SK-N-SH treated with all-trans-retinoic acid at 6 μM for 48 hours (cell line): ENCODE measurements around the gene SLK.

ENCODE experiments used
- ATAC-seq: fragments of 200-7000 bp; cut with Tn5 transposase; 3 replicates; pipeline ENCODE4 v1.9.1; 2020; ENCODE audit warnings: mild to moderate bottlenecking, moderate library complexity
- BACH2 ChIP-seq: fragments of 250-450 bp; sonication (Bioruptor Pico); IDR thresholded peaks from 2 replicates; pipeline ENCODE4 v1.9.0; 2021; ENCODE audit warnings: mild to moderate bottlenecking, borderline replicate concordance
- CSDC2 ChIP-seq: fragments of 250-450 bp; sonication (Bioruptor Pico); IDR thresholded peaks from 2 replicates; pipeline ENCODE4 v1.5.0; 2020; ENCODE audit warnings: mild to moderate bottlenecking, moderate library complexity
- CSRNP3 ChIP-seq: fragments of 250-450 bp; sonication (Bioruptor Pico); IDR thresholded peaks from 2 replicates; pipeline ENCODE4 v1.5.1; 2021; ENCODE audit warnings: mild to moderate bottlenecking, moderate library complexity
- ESRRG ChIP-seq: fragments of 250-450 bp; sonication (Bioruptor Pico); IDR thresholded peaks from 2 replicates; pipeline ENCODE4 v1.6.1; 2021; ENCODE audit warnings: mild to moderate bottlenecking
- ISL1 ChIP-seq: fragments of 250-450 bp; sonication (Bioruptor Pico); IDR thresholded peaks from 2 replicates; pipeline ENCODE4 v2.1.2; 2022; ENCODE audit warnings: mild to moderate bottlenecking, moderate library complexity
- OSR1 ChIP-seq: fragments of 250-450 bp; sonication (Bioruptor Pico); IDR thresholded peaks from 2 replicates; pipeline ENCODE4 v1.8.0; 2022; ENCODE audit warnings: moderate library complexity, mild to moderate bottlenecking, inconsistent platforms
- PATZ1 ChIP-seq: fragments of 250-450 bp; sonication (Bioruptor Pico); IDR thresholded peaks from 2 replicates; pipeline ENCODE4 v1.8.0; 2020; ENCODE audit warnings: mild to moderate bottlenecking, moderate library complexity, borderline replicate concordance
- PPARA ChIP-seq: fragments of 250-450 bp; sonication (Bioruptor Pico); IDR thresholded peaks from 2 replicates; pipeline ENCODE4 v1.5.0; 2020; ENCODE audit warnings: mild to moderate bottlenecking, borderline replicate concordance
- TCF4 ChIP-seq: fragments of 250-450 bp; sonication (Bioruptor Pico); IDR thresholded peaks from 2 replicates; pipeline ENCODE4 v1.8.0; 2021; ENCODE audit warnings: mild to moderate bottlenecking, moderate library complexity, borderline replicate concordance
- TSHZ2 ChIP-seq: fragments of 250-450 bp; sonication (Bioruptor Pico); IDR thresholded peaks from 2 replicates; pipeline ENCODE4 v1.5.0; 2020; ENCODE audit warnings: mild to moderate bottlenecking, moderate library complexity
- ZC3H10 ChIP-seq: fragments of 250-450 bp; sonication (Bioruptor Pico); IDR thresholded peaks from 2 replicates; pipeline ENCODE4 v1.5.1; 2021; ENCODE audit warnings: mild to moderate bottlenecking, moderate library complexity
- ZFP3 ChIP-seq: fragments of 250-450 bp; sonication (Bioruptor Pico); IDR thresholded peaks from 2 replicates; pipeline ENCODE4 v1.5.0; 2020; ENCODE audit warnings: mild to moderate bottlenecking, moderate library complexity
- ZFP30 ChIP-seq: fragments of 450-650 bp; formaldehyde crosslinking; IDR thresholded peaks from 2 replicates; pipeline ENCODE4 v1.5.0; 2022; ENCODE audit warnings: mild to moderate bottlenecking, moderate library complexity
- ZNF565 ChIP-seq: fragments of 450-650 bp; formaldehyde crosslinking; conservative IDR thresholded peaks from 2 replicates; pipeline ENCODE4 v1.5.0; 2020; ENCODE audit warnings: low read depth, mild to moderate bottlenecking, moderate library complexity
- ZNF70 ChIP-seq: fragments of 450-650 bp; formaldehyde crosslinking; IDR thresholded peaks from 2 replicates; pipeline ENCODE4 v1.5.0; 2020; ENCODE audit warnings: mild to moderate bottlenecking, moderate library complexity
- ZNF8 ChIP-seq: fragments of 450-650 bp; formaldehyde crosslinking; IDR thresholded peaks from 2 replicates; pipeline ENCODE4 v1.5.0; 2020; ENCODE audit warnings: mild to moderate bottlenecking, moderate library complexity
- TF ChIP-seq, protein P1 (sequence below): fragments of 250-450 bp; sonication (Bioruptor Pico); IDR thresholded peaks from 2 replicates; pipeline ENCODE4 v1.8.0; 2021; ENCODE audit warnings: low read depth, mild to moderate bottlenecking, moderate library complexity, borderline replicate concordance

Gene SLK

DNA sequence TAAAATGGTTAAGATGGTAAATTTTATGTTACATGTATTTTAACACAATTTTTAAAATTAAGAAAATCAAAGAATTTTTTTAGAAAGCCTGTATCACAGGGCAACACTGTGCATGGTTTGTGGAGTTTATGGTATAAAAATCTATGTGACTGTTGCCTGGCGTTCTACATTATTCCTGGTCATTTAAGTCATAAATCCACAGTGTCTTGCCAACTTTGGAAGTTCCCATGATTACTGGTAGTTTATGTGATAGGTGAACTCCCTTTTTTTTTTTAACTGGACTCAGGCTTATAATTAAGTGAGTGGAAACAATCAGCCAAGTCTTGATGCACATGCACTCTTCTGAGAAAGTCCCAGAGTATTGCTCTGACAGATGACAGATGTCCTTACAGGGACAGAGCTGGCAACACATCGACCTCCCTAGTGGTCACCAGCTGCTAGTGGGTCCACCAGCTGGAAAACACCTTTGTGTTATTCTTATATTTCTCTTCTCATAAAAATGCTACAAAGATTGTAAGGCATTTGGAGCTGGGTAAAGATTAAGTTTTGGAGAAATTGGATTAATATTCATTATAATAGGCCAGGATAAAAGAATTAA, 40.1 kb upstream of the SLK start:
- TF ChIP-seq ZFP30 (CRISPR knock-in tag) (no peak), PPARA (CRISPR knock-in tag) (no peak), OSR1 (CRISPR knock-in tag) (no peak), ZFP3 (CRISPR knock-in tag) (no peak)
- ATAC-seq = no peak

- no peak for TF ChIP-seq TSHZ2 (CRISPR knock-in tag)
- TF ChIP-seq CSDC2 (CRISPR knock-in tag) = no peak
- TF ChIP-seq ESRRG (CRISPR knock-in tag) = no peak
- TF ChIP-seq TCF4 (CRISPR knock-in tag) = no peak
- TF ChIP-seq ZFP30 (CRISPR knock-in tag) = no peak
- ATAC-seq = no peak
Observed at GRCh38 chr10:103928784-103929183, 38.2 kb upstream of the SLK start.

DNA sequence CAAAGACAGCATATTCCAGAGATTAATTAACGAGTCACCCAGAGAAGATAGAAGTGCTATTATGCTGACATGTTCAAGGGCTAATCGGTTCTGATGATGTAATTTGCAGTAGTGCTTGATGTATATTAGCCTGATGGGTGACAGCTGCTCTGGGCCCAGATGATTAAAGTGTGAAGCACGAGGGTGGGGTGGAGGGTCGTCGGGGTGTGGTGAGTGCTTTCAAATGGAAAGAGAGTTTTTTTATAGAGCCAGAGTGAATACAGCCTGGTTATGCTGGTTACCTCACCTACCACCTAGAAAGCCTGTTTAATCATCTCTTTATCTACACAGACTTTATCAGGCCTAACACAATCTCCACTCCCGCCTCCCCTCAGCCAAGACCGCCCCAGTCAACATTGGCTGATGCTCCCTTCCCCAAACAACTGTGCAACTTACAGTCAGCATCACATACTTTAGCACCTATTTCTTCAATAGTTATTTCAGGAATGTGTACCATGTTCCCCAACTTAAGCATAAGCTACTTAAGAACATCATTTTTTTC, 37.5 kb upstream of the SLK start:
- TF ChIP-seq ZNF8 (CRISPR knock-in tag) = no peak
- no peak for TF ChIP-seq ESRRG (CRISPR knock-in tag)
- TF ChIP-seq PPARA (CRISPR knock-in tag) = no peak
- TF ChIP-seq ZNF70 = no peak
- no peak for TF ChIP-seq ZC3H10 (CRISPR knock-in tag)
- TF ChIP-seq ZNF565 (CRISPR knock-in tag) = no peak
- no peak for TF ChIP-seq CSRNP3 (CRISPR knock-in tag)
- no peak for TF ChIP-seq OSR1 (CRISPR knock-in tag)
- no peak for TF ChIP-seq TSHZ2 (CRISPR knock-in tag)
- no peak for TF ChIP-seq ZFP30 (CRISPR knock-in tag)
- ATAC-seq = no peak

DNA sequence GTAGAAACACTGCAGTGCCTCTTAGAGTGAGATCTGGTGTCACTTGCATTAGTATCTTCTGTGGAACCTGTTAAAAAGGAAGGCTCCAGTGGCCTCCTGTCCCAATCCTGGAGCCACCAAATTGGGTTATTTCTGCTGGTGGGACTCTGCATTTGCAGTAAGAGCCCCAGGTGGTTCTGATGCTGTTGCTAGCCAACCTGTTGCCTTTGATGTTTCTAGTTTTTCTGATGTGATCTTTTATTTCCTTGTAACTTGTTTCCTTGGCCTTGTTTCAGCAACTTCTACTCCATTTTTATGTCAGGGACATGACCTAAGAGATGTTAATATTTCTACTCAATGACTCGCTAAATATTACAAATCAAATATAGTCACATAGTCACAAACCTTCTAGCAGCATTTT, 36.5 kb upstream of the SLK start:
- ATAC-seq = no peak
- TF ChIP-seq ZNF70 = no peak
- TF ChIP-seq BACH2 = no peak
- no peak for TF ChIP-seq ZC3H10 (CRISPR knock-in tag)
- no peak for TF ChIP-seq PATZ1 (CRISPR knock-in tag)
- TF ChIP-seq, protein P1, sequence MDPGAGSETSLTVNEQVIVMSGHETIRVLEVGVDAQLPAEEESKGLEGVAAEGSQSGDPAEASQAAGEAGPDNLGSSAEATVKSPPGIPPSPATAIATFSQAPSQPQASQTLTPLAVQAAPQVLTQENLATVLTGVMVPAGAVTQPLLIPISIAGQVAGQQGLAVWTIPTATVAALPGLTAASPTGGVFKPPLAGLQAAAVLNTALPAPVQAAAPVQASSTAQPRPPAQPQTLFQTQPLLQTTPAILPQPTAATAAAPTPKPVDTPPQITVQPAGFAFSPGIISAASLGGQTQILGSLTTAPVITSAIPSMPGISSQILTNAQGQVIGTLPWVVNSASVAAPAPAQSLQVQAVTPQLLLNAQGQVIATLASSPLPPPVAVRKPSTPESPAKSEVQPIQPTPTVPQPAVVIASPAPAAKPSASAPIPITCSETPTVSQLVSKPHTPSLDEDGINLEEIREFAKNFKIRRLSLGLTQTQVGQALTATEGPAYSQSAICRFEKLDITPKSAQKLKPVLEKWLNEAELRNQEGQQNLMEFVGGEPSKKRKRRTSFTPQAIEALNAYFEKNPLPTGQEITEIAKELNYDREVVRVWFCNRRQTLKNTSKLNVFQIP = no peak
- no peak for TF ChIP-seq ZNF565 (CRISPR knock-in tag)
- TF ChIP-seq CSRNP3 (CRISPR knock-in tag) = no peak
- TF ChIP-seq ZFP30 (CRISPR knock-in tag) = no peak
- no peak for TF ChIP-seq TSHZ2 (CRISPR knock-in tag)
- no peak for TF ChIP-seq OSR1 (CRISPR knock-in tag)
- TF ChIP-seq PPARA (CRISPR knock-in tag) = no peak
- TF ChIP-seq ZNF8 (CRISPR knock-in tag) = no peak
- no peak for TF ChIP-seq ZFP3 (CRISPR knock-in tag)
- no peak for TF ChIP-seq ISL1
